H9 (cell line): ENCODE measurements around the gene NPAS3. TPM values are rescaled to one million over a fixed set of nuclear protein-coding genes. Genes with fewer than 3 reads are reported as not detected.

ENCODE experiments used
- DNase-seq: peaks from one replicate; pipeline ENCODE4 v3.0.0-alpha.2; 2017
- H2AFZ ChIP-seq: one replicate; pipeline ENCODE4 v1.6.1; 2013; ENCODE audit warnings: mild to moderate bottlenecking, low read length, control low read depth, moderate library complexity
- H2AK5ac ChIP-seq: 2 replicates; pipeline ENCODE4 v1.6.1; 2013; ENCODE audit warnings: low read length, control low read depth, mixed read lengths; ENCODE audit not compliant: insufficient read length
- H2BK120ac ChIP-seq: one replicate; pipeline ENCODE4 v1.6.1; 2013; ENCODE audit warnings: low read depth, mild to moderate bottlenecking, low read length, control low read depth, inconsistent platforms; ENCODE audit not compliant: poor library complexity, severe bottlenecking
- H2BK12ac ChIP-seq: 2 replicates; pipeline ENCODE4 v1.6.1; 2013; ENCODE audit warnings: low read length, control low read depth, mixed read lengths, low read depth; ENCODE audit not compliant: insufficient read length
- H2BK15ac ChIP-seq: 2 replicates; pipeline ENCODE4 v1.6.1; 2013; ENCODE audit warnings: low read depth, low read length, control low read depth
- H2BK20ac ChIP-seq: one replicate; pipeline ENCODE4 v1.6.1; 2013; ENCODE audit warnings: low read depth, mild to moderate bottlenecking, low read length, control low read depth, inconsistent platforms; ENCODE audit not compliant: poor library complexity, severe bottlenecking
- H2BK5ac ChIP-seq: 2 replicates; pipeline ENCODE4 v1.6.1; 2013; ENCODE audit warnings: low read length, control low read depth, mixed read lengths; ENCODE audit not compliant: insufficient read length
- H3K14ac ChIP-seq: 2 replicates; pipeline ENCODE4 v1.6.1; 2013; ENCODE audit warnings: low read length, control low read depth; ENCODE audit not compliant: insufficient read depth
- H3K18ac ChIP-seq: 2 replicates; pipeline ENCODE4 v1.6.1; 2013; ENCODE audit warnings: low read depth, mild to moderate bottlenecking, mixed read lengths, low read length, control low read depth; ENCODE audit not compliant: insufficient read length
- H3K23ac ChIP-seq: 2 replicates; pipeline ENCODE4 v1.6.1; 2013; ENCODE audit warnings: low read length, control low read depth, mixed read lengths, low read depth; ENCODE audit not compliant: insufficient read length
- H3K23me2 ChIP-seq: 2 replicates; pipeline ENCODE4 v1.6.1; 2013; ENCODE audit warnings: low read depth, mild to moderate bottlenecking, mixed read lengths, low read length, control low read depth; ENCODE audit not compliant: insufficient read length, poor library complexity, severe bottlenecking
- H3K27ac ChIP-seq: 2 replicates; pipeline ENCODE4 v1.5.1; 2013; ENCODE audit warnings: low read length, control low read depth, mixed read lengths, low read depth; ENCODE audit not compliant: insufficient read length
- H3K27me3 ChIP-seq: 2 replicates; pipeline ENCODE4 v1.6.1; 2013; ENCODE audit warnings: low read length, control low read depth, inconsistent platforms; ENCODE audit not compliant: insufficient read depth
- H3K4ac ChIP-seq: 2 replicates; pipeline ENCODE4 v1.6.1; 2013; ENCODE audit warnings: low read depth, mild to moderate bottlenecking, control low read depth, inconsistent platforms, low read length, moderate library complexity
- H3K4me1 ChIP-seq: 2 replicates; pipeline ENCODE4 v1.6.1; 2013; ENCODE audit warnings: low read length, control low read depth, inconsistent platforms; ENCODE audit not compliant: insufficient read depth
- H3K4me2 ChIP-seq: 2 replicates; pipeline ENCODE4 v1.6.1; 2013; ENCODE audit warnings: low read length, control low read depth, mixed read lengths; ENCODE audit not compliant: insufficient read length, insufficient read depth
- H3K56ac ChIP-seq: 2 replicates; pipeline ENCODE4 v1.6.1; 2013; ENCODE audit warnings: low read depth, mild to moderate bottlenecking, mixed read lengths, low read length, control low read depth; ENCODE audit not compliant: insufficient read length
- H3K79me1 ChIP-seq: 2 replicates; pipeline ENCODE4 v1.6.1; 2013; ENCODE audit warnings: low read depth, mild to moderate bottlenecking, moderate library complexity, low read length, control low read depth, inconsistent platforms; ENCODE audit not compliant: insufficient read depth, poor library complexity, severe bottlenecking
- H3K79me2 ChIP-seq: 2 replicates; pipeline ENCODE4 v1.6.1; 2013; ENCODE audit warnings: low read length, control low read depth, inconsistent platforms; ENCODE audit not compliant: insufficient read depth
- H3K9ac ChIP-seq: 2 replicates; pipeline ENCODE4 v1.6.1; 2013; ENCODE audit warnings: low read length, control low read depth, mixed read lengths; ENCODE audit not compliant: insufficient read length; ENCODE audit errors: extremely low read depth
- H3K9me3 ChIP-seq: one replicate; pipeline ENCODE4 v1.6.1; 2013; ENCODE audit warnings: low read depth, low read length, inconsistent platforms; ENCODE audit not compliant: control insufficient read depth
- H3T11ph ChIP-seq: one replicate; pipeline ENCODE4 v1.6.1; 2013; ENCODE audit warnings: mild to moderate bottlenecking, low read length, control low read depth, inconsistent platforms
- H4K20me1 ChIP-seq: one replicate; pipeline ENCODE4 v1.6.1; 2013; ENCODE audit not compliant: control insufficient read depth, insufficient read length, insufficient read depth
- H4K5ac ChIP-seq: 2 replicates; pipeline ENCODE4 v1.6.1; 2013; ENCODE audit warnings: low read depth, mild to moderate bottlenecking, mixed read lengths, low read length, control low read depth; ENCODE audit not compliant: insufficient read length
- H4K8ac ChIP-seq: replicated peaks from 2 replicates; pipeline ENCODE4 v1.6.1; 2013; ENCODE audit warnings: low read length, control low read depth, mixed read lengths, low read depth; ENCODE audit not compliant: insufficient read length
- H4K91ac ChIP-seq: 2 replicates; pipeline ENCODE4 v1.6.1; 2013; ENCODE audit warnings: low read depth, mild to moderate bottlenecking, moderate library complexity, mixed read lengths, low read length, control low read depth; ENCODE audit not compliant: insufficient read length
- H3K27ac Mint-ChIP-seq, 3 experiments: 2 replicates in 2 of 3; 3 replicates in 1 of 3; pipeline ENCODE4 v1.8.0; 2020 to 2021; ENCODE audit warnings: mixed read lengths in 3 of 3, mild to moderate bottlenecking in 1 of 3, moderate library complexity in 1 of 3
- H3K27me3 Mint-ChIP-seq: 2 replicates; pipeline ENCODE4 v1.8.0; 2021; ENCODE audit warnings: low read depth, mild to moderate bottlenecking, moderate library complexity, mixed read lengths
- H3K36me3 Mint-ChIP-seq, 3 experiments: 2 replicates in 2 of 3; 3 replicates in 1 of 3; pipeline ENCODE4 v1.8.0; 2020 to 2021; ENCODE audit warnings: low read depth in 3 of 3, mixed read lengths in 3 of 3; ENCODE audit not compliant: insufficient read depth in 1 of 3
- H3K4me1 Mint-ChIP-seq, 2 experiments: 2 replicates each; pipeline ENCODE4 v1.8.0; 2020; ENCODE audit warnings: mixed read lengths in 2 of 2
- H3K4me3 Mint-ChIP-seq, 2 experiments: 2 replicates in 1 of 2; 3 replicates in 1 of 2; pipeline ENCODE4 v1.8.0; 2020 to 2021; ENCODE audit warnings: mild to moderate bottlenecking in 2 of 2, mixed read lengths in 2 of 2, moderate library complexity in 1 of 2
- H3K9me3 Mint-ChIP-seq, 2 experiments: 2 replicates in 1 of 2; 3 replicates in 1 of 2; pipeline ENCODE4 v1.8.0; 2020; ENCODE audit warnings: mild to moderate bottlenecking in 2 of 2, mixed read lengths in 2 of 2, moderate library complexity in 1 of 2
- CTCF ChIP-seq: fragments of 200-600 bp; sonication (generic); conservative IDR thresholded peaks from 3 replicates; pipeline ENCODE4 v1.8.0; 2021; ENCODE audit warnings: antibody characterized with exemption, mild to moderate bottlenecking
- WGBS: extraction: QIAGEN DNeasy Blood & Tissue Kit; methylation state at CpG from one replicate; pipeline ENCODE4 v1.1.7; 2013; ENCODE audit warnings: missing lambda C conversion rate, low lambda C conversion rate, mixed read lengths; ENCODE audit not compliant: insufficient read length; ENCODE audit errors: extremely low coverage; 5-methylcytosine and 5-hydroxymethylcytosine counted together
- total RNA-seq: library from RNA; stranded (reverse); gene quantifications from 2 replicates; pipeline ENCODE4 v1.2.1, GENCODE V29; 2021

Gene NPAS3
- total RNA-seq, 1 experiment from 2014 or later: 0.17 TPM

DNA sequence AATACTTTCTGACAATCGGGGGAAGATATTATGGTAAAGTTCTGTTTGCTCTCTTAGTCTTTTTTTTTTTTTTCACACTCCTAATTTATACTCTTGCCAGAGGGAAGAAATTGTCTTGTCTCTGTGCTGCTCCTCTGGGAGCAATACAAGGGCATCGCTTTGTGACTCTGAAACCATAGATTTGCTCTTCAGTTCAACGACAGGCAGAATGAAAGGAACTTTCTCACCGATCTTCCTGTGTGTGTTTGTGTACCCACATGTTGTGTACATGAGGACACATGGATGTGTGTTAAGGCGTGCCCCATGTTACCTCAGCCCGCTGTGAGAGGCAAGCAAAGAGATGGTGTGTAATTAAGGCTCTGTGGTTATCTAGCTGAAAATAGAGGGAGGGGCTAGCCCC, 554.6 kb downstream of the NPAS3 start:
- H4K91ac ChIP-seq: no peak overlapping the region
- TF ChIP-seq CTCF: no peak
- WGBS: no CpG with 5 or more reads among the region's 6 CpGs
- Mint-ChIP-seq H3K9me3 (peaks cover 14 to 17% of the 10 kb centered on the region in 2 experiments; a peak in 4 of 5 replicates), H3K36me3 (peaks cover 6 to 13% (median 6%) of the 10 kb centered on the region in 3 experiments; a peak in 6 of 7 replicates), H3K27me3 (no peaks in the 10 kb centered on the region), H3K4me1 (peaks cover 8% of the 10 kb centered on the region in 2 experiments; a peak in 2 of 4 replicates), H3K4me3 (no peak overlapping the region), H3K27ac (no peak overlapping the region)
- H3K4ac ChIP-seq: no peak overlapping the region
- no peak overlapping the region for H2AFZ ChIP-seq
- no peaks in the 10 kb centered on the region for H3K27me3 ChIP-seq
- no peak overlapping the region for H4K5ac ChIP-seq
- no peak overlapping the region for H3K18ac ChIP-seq
- H3K9ac ChIP-seq: no peak overlapping the region
- H4K20me1 ChIP-seq: no peaks in the 10 kb centered on the region
- H2BK15ac ChIP-seq: no peak overlapping the region
- no peak overlapping the region for H2BK5ac ChIP-seq
- no peaks in the 10 kb centered on the region for H3K79me2 ChIP-seq
- H3K27ac ChIP-seq: no peak overlapping the region
- no peak overlapping the region for H3K23ac ChIP-seq
- DNase-seq: no peak
- no peak overlapping the region for H2BK12ac ChIP-seq
- H3K14ac ChIP-seq: no peak overlapping the region
- H2BK20ac ChIP-seq: no peak overlapping the region
- no peak overlapping the region for H4K8ac ChIP-seq
- H2AK5ac ChIP-seq: no peak overlapping the region
- H3K79me1 ChIP-seq: no peaks in the 10 kb centered on the region
- no peak overlapping the region for H3K56ac ChIP-seq
- H2BK120ac ChIP-seq: no peak overlapping the region
- no peaks in the 10 kb centered on the region for H3K23me2 ChIP-seq
- H3K4me2 ChIP-seq: no peak overlapping the region
- no peaks in the 10 kb centered on the region for H3K4me1 ChIP-seq
- no peak overlapping the region for H3T11ph ChIP-seq
- no peaks in the 10 kb centered on the region for H3K9me3 ChIP-seq
